ENCODE results near the gene MACROD2.

GRCh38 chr20:14383335-14383734 is 388.0 kb downstream of the MACROD2 start:
- TF ChIP-seq CTCF (IDR thresholded peaks at IDR 0.05) (no peak), EZH2 (IDR thresholded peaks at IDR 0.05; ENCODE audit: borderline replicate concordance, insufficient read depth, low read depth, low read length, poor library complexity, severe bottlenecking) (no peak)
